GM18867 (cell line): ENCODE results near the gene DENND1A.
"Not testable (repeated sequence)": the region's sequence is repeated elsewhere in the genome, so short reads cannot be mapped to it uniquely, and the experiment has no call there.

Experiments used
- ATAC-seq: cut with Tn5 transposase; IDR thresholded peaks from one replicate; pipeline ENCODE4 v1.9.1; 2021; ENCODE audit warnings: mild to moderate bottlenecking, moderate library complexity; ENCODE audit not compliant: unreplicated experiment

DENND1A gene

GRCh38 chr9:123925161-123925560 lies 4.8 kb downstream of the DENND1A start:
- no peak for ATAC-seq

- no peak for ATAC-seq
These were observed 5.2 kb downstream of the DENND1A start for GRCh38 chr9:123924727-123925126.

- no peak for ATAC-seq
These were observed 6.0 kb downstream of the DENND1A start for GRCh38 chr9:123923884-123924283.

GRCh38 chr9:123923377-123923776 lies 6.5 kb downstream of the DENND1A start:
- ATAC-seq: no peak

- no peak for ATAC-seq
These were observed 7.0 kb downstream of the DENND1A start for GRCh38 chr9:123922911-123923310.

- no peak for ATAC-seq
These were observed 7.5 kb downstream of the DENND1A start for GRCh38 chr9:123922431-123922830.

GRCh38 chr9:123914517-123915196 lies 15.3 kb downstream of the DENND1A start:
- ATAC-seq: no peak

- no peak for ATAC-seq
These were observed 17.6 kb downstream of the DENND1A start for GRCh38 chr9:123912167-123912897.

GRCh38 chr9:123911024-123911423 lies 18.9 kb downstream of the DENND1A start:
- no peak for ATAC-seq

GRCh38 chr9:123909192-123909591 lies 20.7 kb downstream of the DENND1A start:
- ATAC-seq: not testable (repeated sequence)

GRCh38 chr9:123903550-123903949 lies 26.4 kb downstream of the DENND1A start:
- ATAC-seq: not testable (repeated sequence)

GRCh38 chr9:123894822-123895221 lies 35.1 kb downstream of the DENND1A start:
- no peak for ATAC-seq

- ATAC-seq: no peak
These were observed 36.0 kb downstream of the DENND1A start for GRCh38 chr9:123893831-123894460.

- ATAC-seq: no peak
These were observed 36.8 kb downstream of the DENND1A start for GRCh38 chr9:123893115-123893514.

GRCh38 chr9:123887837-123888236 lies 42.1 kb downstream of the DENND1A start:
- ATAC-seq: no peak

GRCh38 chr9:123885834-123886233 lies 44.1 kb downstream of the DENND1A start:
- not testable (repeated sequence) for ATAC-seq

- ATAC-seq: no peak
These were observed 46.3 kb downstream of the DENND1A start for GRCh38 chr9:123883634-123884033.

- no peak for ATAC-seq
These were observed 48.3 kb downstream of the DENND1A start for GRCh38 chr9:123881604-123882003.

- ATAC-seq: no peak
These were observed 49.5 kb downstream of the DENND1A start for GRCh38 chr9:123880420-123880819.

GRCh38 chr9:123876750-123877149 lies 53.2 kb downstream of the DENND1A start:
- no peak for ATAC-seq

GRCh38 chr9:123872710-123873109 lies 57.2 kb downstream of the DENND1A start:
- no peak for ATAC-seq

GRCh38 chr9:123871781-123872180 lies 58.1 kb downstream of the DENND1A start:
- no peak for ATAC-seq
